PC-3 (cell line): ENCODE results near the gene KRT2. TPM values are rescaled to one million over a fixed set of nuclear protein-coding genes. Genes with fewer than 3 reads are reported as not detected.

ENCODE experiments used
- ATAC-seq: fragments of 200-7000 bp; cut with Tn5 transposase; 2 replicates; pipeline ENCODE4 v1.9.1; 2020; ENCODE audit warnings: mild to moderate bottlenecking, moderate library complexity
- BruUV-seq: library from RNA; stranded (reverse); fragments of 400-500 nt; replicated peaks from 2 replicates; lab custom pipeline; 2021; lab: Mats Ljungman, UMichigan
- CTCF ChIA-PET: fragments of 300-600 bp; sonication (Branson Sonifier 250); formaldehyde crosslinking; loops from one replicate; lab custom pipeline; 2022; ENCODE audit warnings: antibody characterized with exemption; lab: Charles Lee
- POLR2A ChIA-PET: fragments of 300-600 bp; sonication (Branson Sonifier 250); formaldehyde crosslinking; loops from one replicate; lab custom pipeline; 2022; ENCODE audit warnings: antibody characterized with exemption; ENCODE audit not compliant: unreplicated experiment; lab: Charles Lee
- DNase-seq: peaks from one replicate; pipeline ENCODE4 v3.0.0-alpha.2; 2015
- H2AFZ ChIP-seq: fragments of 300-600 bp; sonication (generic); 2 replicates; pipeline ENCODE4 v1.6.0; 2016; ENCODE audit warnings: antibody characterized with exemption, low read length
- H3F3A ChIP-seq: fragments of 300-600 bp; sonication (generic); one replicate; pipeline ENCODE4 v1.6.0; 2017; ENCODE audit warnings: antibody characterized with exemption, low read length, control low read depth, mild to moderate bottlenecking; ENCODE audit not compliant: unreplicated experiment
- H3K27ac ChIP-seq: fragments of 300-600 bp; sonication (generic); 2 replicates; pipeline ENCODE4 v1.5.1; 2016; ENCODE audit warnings: mild to moderate bottlenecking, low read length
- H3K27me3 ChIP-seq: fragments of 300-600 bp; sonication (generic); 2 replicates; pipeline ENCODE4 v1.6.1; 2016; ENCODE audit warnings: low read length, mixed read lengths
- H3K36me3 ChIP-seq: fragments of 300-600 bp; sonication (generic); 2 replicates; pipeline ENCODE4 v1.6.1; 2016; ENCODE audit warnings: low read depth, mixed run types, low read length, mixed read lengths
- H3K4me1 ChIP-seq: fragments of 300-600 bp; sonication (generic); 2 replicates; pipeline ENCODE4 v1.5.1; 2016; ENCODE audit warnings: low read length; ENCODE audit not compliant: insufficient read depth
- H3K4me2 ChIP-seq: fragments of 300-600 bp; sonication (generic); 2 replicates; pipeline ENCODE4 v1.6.0; 2016; ENCODE audit warnings: low read length
- H3K4me3 ChIP-seq: fragments of 300-600 bp; sonication (generic); 2 replicates; pipeline ENCODE4 v1.5.1; 2016; ENCODE audit warnings: mild to moderate bottlenecking, low read length, mixed read lengths
- H3K79me2 ChIP-seq: fragments of 300-600 bp; sonication (generic); 2 replicates; pipeline ENCODE4 v1.6.1; 2017; ENCODE audit warnings: low read length, mixed read lengths
- H3K9ac ChIP-seq: fragments of 300-600 bp; sonication (generic); 2 replicates; pipeline ENCODE4 v1.6.0; 2016; ENCODE audit warnings: mild to moderate bottlenecking, low read length
- H3K9me2 ChIP-seq: fragments of 300-600 bp; sonication (generic); replicated peaks from 2 replicates; pipeline ENCODE4 v1.6.1; 2016; ENCODE audit warnings: mixed run types, low read length, mixed read lengths
- H3K9me3 ChIP-seq: fragments of 300-600 bp; sonication (generic); 2 replicates; pipeline ENCODE4 v1.6.1; 2016; ENCODE audit warnings: low read length, mixed read lengths
- H4K20me1 ChIP-seq: fragments of 300-600 bp; sonication (generic); 2 replicates; pipeline ENCODE4 v1.6.1; 2016; ENCODE audit warnings: low read length, mixed read lengths
- CTCF ChIP-seq: fragments of 300-600 bp; sonication (generic); conservative IDR thresholded peaks from 2 replicates; pipeline ENCODE4 v1.5.1; 2017; ENCODE audit warnings: antibody characterized with exemption, low read depth, mild to moderate bottlenecking, low read length
- EZH2 ChIP-seq: fragments of 300-600 bp; sonication (generic); IDR thresholded peaks from one replicate; pipeline ENCODE4 v1.6.1; 2017; ENCODE audit warnings: antibody characterized with exemption, mild to moderate bottlenecking, low read length; ENCODE audit not compliant: unreplicated experiment
- EZH2phosphoT487 ChIP-seq: fragments of 300-600 bp; sonication (generic); IDR thresholded peaks from 2 replicates; pipeline ENCODE4 v1.6.1; 2018; ENCODE audit warnings: mild to moderate bottlenecking, antibody characterized with exemption, low read length, borderline replicate concordance
- intact Hi-C: fragments of 100-400 bp; cut with micrococcal nuclease; formaldehyde crosslinking; loops from 2 replicates; pipeline ENCODE4 v1.9.0; 2023
- total RNA-seq: library from RNA; depleted of rRNA; stranded (reverse); fragments of >200 nt; gene quantifications from 2 replicates; pipeline ENCODE4 v1.2.3, GENCODE V29; 2014

KRT2 gene
- total RNA-seq, 1 experiment from 2014 or later, result not detected

DNA sequence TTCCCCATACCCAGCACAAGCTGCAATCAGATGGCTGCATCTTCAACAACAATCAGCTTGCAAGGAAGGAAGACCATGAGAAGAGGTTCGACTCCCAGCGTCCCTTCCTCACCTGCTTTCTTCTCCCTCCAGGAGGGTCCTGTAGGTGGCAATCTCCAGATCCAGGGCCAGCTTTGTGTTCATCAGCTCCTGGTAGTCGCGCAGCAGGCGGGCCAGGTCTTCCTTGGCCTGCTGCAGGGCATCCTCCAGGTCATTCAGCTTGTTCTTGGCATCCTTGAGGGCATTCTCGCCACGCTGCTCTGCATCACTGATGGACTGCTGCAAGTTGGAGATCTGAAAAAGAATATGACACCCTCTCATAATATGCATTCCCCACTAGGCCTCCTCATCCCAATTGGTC, 24.2 kb upstream of the KRT2 start:
- POLR2A ChIA-PET, result no interaction called here

DNA sequence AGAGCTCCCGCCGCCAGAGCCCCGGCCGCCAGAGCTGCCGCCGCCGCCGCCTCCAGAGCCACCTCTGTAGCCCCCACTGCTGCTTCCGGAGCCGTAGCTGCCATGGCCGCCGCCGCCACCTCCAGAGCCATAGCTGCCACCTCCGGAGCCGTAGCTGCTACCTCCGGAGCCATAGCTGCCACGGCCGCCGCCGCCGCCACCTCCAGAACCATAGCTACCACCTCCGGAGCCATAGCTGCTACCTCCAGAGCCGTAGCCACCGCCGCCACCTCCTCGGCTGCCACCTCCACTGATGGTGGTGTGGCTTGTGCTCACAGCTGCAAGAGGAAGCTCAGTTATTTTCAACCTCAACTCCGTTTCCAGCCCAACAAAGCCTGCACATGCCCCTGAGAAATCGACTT, 23.3 kb upstream of the KRT2 start:
- TF ChIP-seq EZH2 (no peak), CTCF (no peak), EZH2phosphoT487 (no peak)
- Histone ChIP-seq H3K4me2 (no peak overlapping the region), H3K27ac (no peak overlapping the region), H3K9me2 (no peaks in the 10 kb centered on the region), H2AFZ (no peak overlapping the region), H3K27me3 (peaks cover 54% of the 10 kb centered on the region), H3K9ac (no peak overlapping the region), H3F3A (no peaks in the 10 kb centered on the region), H4K20me1 (no peaks in the 10 kb centered on the region), H3K4me3 (no peak overlapping the region), H3K9me3 (no peaks in the 10 kb centered on the region), H3K36me3 (no peaks in the 10 kb centered on the region), H3K79me2 (no peaks in the 10 kb centered on the region), H3K4me1 (no peaks in the 10 kb centered on the region)
- ChIA-PET CTCF (no interaction called here), POLR2A (no interaction called here)
- ATAC-seq (no peak), DNase-seq (no peak)
- intact Hi-C loops, result no loop called here
- BruUV-seq, result no TSS peak

More for the DNA sequence above, 24.2 kb upstream of the KRT2 start:
- H3K27ac ChIP-seq, result no peak overlapping the region
- BruUV-seq, result no TSS peak
- H3K79me2 ChIP-seq, result no peaks in the 10 kb centered on the region
- H3K4me2 ChIP-seq, result no peak overlapping the region
- H3K27me3 ChIP-seq, result peaks cover 62% of the 10 kb centered on the region
- no peaks in the 10 kb centered on the region for H3K9me3 ChIP-seq
- H2AFZ ChIP-seq, result no peak overlapping the region
- DNase-seq (no peak), ATAC-seq (no peak)
- H3K9me2 ChIP-seq, result no peaks in the 10 kb centered on the region
- H3F3A ChIP-seq, result no peaks in the 10 kb centered on the region
- H3K9ac ChIP-seq, result no peak overlapping the region
- TF ChIP-seq EZH2phosphoT487 (no peak), EZH2 (no peak), CTCF (no peak)
- no peaks in the 10 kb centered on the region for H3K4me1 ChIP-seq
- no peaks in the 10 kb centered on the region for H4K20me1 ChIP-seq
- CTCF ChIA-PET, result no interaction called here
- intact Hi-C loops, result no loop called here
- H3K4me3 ChIP-seq, result no peak overlapping the region
- H3K36me3 ChIP-seq, result no peaks in the 10 kb centered on the region

DNA sequence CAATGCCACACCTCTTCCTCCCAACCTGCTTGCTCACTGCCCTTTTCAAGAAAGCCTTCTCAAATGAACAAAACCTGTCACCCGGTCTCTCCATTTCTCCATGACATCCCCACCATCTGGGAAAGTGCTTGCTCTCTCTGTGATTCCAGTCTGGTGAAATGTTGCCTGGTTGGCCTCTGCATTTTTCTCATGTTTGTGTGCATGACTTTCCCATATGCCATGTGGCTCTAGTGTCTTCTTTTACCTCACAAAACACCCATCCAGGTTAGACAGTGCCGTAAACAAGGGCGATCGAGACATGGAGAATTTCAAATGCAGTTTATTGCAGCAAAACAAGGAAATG, 22.4 kb upstream of the KRT2 start:
- H3K27me3 ChIP-seq, result peaks cover 45% of the 10 kb centered on the region
- H3K9ac ChIP-seq, result no peak overlapping the region
- intact Hi-C loops, result no loop called here
- no peaks in the 10 kb centered on the region for H3K36me3 ChIP-seq
- H3K4me2 ChIP-seq, result no peak overlapping the region
- no peaks in the 10 kb centered on the region for H3K4me1 ChIP-seq
- DNase-seq (no peak), ATAC-seq (no peak)
- H2AFZ ChIP-seq, result no peak overlapping the region
- no peaks in the 10 kb centered on the region for H3F3A ChIP-seq
- TF ChIP-seq EZH2 (no peak), CTCF (no peak), EZH2phosphoT487 (no peak)
- H4K20me1 ChIP-seq, result no peaks in the 10 kb centered on the region
- no TSS peak for BruUV-seq
- H3K79me2 ChIP-seq, result no peaks in the 10 kb centered on the region
- POLR2A ChIA-PET, result no interaction called here
- H3K9me3 ChIP-seq, result no peaks in the 10 kb centered on the region
- no peaks in the 10 kb centered on the region for H3K9me2 ChIP-seq
- no peak overlapping the region for H3K4me3 ChIP-seq
- CTCF ChIA-PET, result no interaction called here
- H3K27ac ChIP-seq, result no peak overlapping the region
